Measurements from ENCODE around the gene AK4. TPM values are rescaled to one million over a fixed set of nuclear protein-coding genes. Genes with fewer than 3 reads are reported as not detected.
A peak's percentile ranks its signal among the peaks of the same experiment; 100 is the strongest.
"Not testable (repeated sequence)": the region's sequence is repeated elsewhere in the genome, so short reads cannot be mapped to it uniquely, and the experiment has no call there.

The AK4 gene
- total and polyA plus RNA-seq, 2 donors from 2014 or later, result 47.6 to 131 TPM

DNA sequence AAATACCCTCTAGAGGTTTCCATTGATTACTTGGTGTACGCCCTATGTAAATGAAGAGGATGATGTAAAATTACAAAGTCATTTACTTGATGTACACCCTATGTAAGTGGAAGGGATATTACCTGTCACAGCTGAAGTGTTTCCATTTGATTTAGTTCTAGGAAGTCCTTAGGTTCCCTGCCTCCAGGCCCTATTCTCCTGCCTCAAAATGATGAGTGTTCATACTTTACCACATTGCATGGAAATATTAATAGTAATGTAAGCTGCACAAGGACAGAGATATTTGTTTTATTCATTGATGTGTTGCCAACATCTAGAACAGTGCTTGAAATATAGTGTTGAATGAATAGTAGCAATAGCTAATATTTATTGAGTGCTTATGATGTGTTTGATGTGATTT lies 9.5 kb upstream of the AK4 start:
- TF ChIP-seq, protein P1, sequence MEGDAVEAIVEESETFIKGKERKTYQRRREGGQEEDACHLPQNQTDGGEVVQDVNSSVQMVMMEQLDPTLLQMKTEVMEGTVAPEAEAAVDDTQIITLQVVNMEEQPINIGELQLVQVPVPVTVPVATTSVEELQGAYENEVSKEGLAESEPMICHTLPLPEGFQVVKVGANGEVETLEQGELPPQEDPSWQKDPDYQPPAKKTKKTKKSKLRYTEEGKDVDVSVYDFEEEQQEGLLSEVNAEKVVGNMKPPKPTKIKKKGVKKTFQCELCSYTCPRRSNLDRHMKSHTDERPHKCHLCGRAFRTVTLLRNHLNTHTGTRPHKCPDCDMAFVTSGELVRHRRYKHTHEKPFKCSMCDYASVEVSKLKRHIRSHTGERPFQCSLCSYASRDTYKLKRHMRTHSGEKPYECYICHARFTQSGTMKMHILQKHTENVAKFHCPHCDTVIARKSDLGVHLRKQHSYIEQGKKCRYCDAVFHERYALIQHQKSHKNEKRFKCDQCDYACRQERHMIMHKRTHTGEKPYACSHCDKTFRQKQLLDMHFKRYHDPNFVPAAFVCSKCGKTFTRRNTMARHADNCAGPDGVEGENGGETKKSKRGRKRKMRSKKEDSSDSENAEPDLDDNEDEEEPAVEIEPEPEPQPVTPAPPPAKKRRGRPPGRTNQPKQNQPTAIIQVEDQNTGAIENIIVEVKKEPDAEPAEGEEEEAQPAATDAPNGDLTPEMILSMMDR (IDR thresholded peaks at IDR 0.05; ENCODE audit: borderline replicate concordance, extremely low read depth, insufficient read depth), result no peak
- Histone ChIP-seq H3K27ac (ENCODE audit: low read depth in 2 of 2, low read length in 2 of 2) (no peak overlapping the region), H3K9ac (ENCODE audit: low read length in 3 of 3) (no peak overlapping the region), H3K9me3 (ENCODE audit: control insufficient read depth in 2 of 3, insufficient read depth in 1 of 3, low read length in 3 of 3) (no peaks in the 10 kb centered on the region), H3K4me1 (ENCODE audit: control insufficient read depth in 2 of 3, insufficient read depth in 2 of 3, low read depth in 1 of 3, low read length in 3 of 3) (no peaks in the 10 kb centered on the region), H3K36me3 (ENCODE audit: control insufficient read depth in 2 of 3, insufficient read depth in 3 of 3, low read length in 3 of 3) (no peaks in the 10 kb centered on the region), H3K4me3 (ENCODE audit: low read length in 3 of 3) (no peak overlapping the region), H3K27me3 (ENCODE audit: control insufficient read depth, insufficient read depth, low read length) (no peaks in the 10 kb centered on the region)
- intact Hi-C loops (cut with DNase I), result no loop called here
- DNase-seq (no peak), FAIRE-seq (no peak)

DNA sequence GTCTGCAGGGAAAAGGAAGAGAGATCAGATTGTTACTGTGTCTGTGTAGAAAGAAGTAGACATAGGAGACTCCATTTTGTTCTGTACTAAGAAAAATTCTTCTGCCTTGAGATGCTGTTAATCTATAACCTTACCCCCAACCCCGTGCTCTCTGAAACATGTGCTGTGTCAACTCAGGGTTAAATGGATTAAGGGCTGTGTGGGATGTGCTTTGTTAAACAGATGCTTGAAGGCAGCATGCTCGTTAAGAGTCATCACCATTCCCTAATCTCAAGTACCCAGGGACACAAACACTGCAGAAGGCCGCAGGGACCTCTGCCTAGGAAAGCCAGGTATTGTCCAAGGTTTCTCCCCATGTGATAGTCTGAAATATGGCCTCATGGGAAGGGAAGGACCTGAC lies 8.2 kb upstream of the AK4 start:
- intact Hi-C loops (cut with DNase I); H3K9ac ChIP-seq (ENCODE audit: low read length in 3 of 3); FAIRE-seq; H3K27ac ChIP-seq (ENCODE audit: low read depth in 2 of 2, low read length in 2 of 2); H3K9me3 ChIP-seq (ENCODE audit: control insufficient read depth in 2 of 3, insufficient read depth in 1 of 3, low read length in 3 of 3); H3K27me3 ChIP-seq (ENCODE audit: control insufficient read depth, insufficient read depth, low read length); H3K4me3 ChIP-seq (ENCODE audit: low read length in 3 of 3); DNase-seq; H3K36me3 ChIP-seq (ENCODE audit: control insufficient read depth in 2 of 3, insufficient read depth in 3 of 3, low read length in 3 of 3); H3K4me1 ChIP-seq (ENCODE audit: control insufficient read depth in 2 of 3, insufficient read depth in 2 of 3, low read depth in 1 of 3, low read length in 3 of 3): not testable (repeated sequence)

DNA sequence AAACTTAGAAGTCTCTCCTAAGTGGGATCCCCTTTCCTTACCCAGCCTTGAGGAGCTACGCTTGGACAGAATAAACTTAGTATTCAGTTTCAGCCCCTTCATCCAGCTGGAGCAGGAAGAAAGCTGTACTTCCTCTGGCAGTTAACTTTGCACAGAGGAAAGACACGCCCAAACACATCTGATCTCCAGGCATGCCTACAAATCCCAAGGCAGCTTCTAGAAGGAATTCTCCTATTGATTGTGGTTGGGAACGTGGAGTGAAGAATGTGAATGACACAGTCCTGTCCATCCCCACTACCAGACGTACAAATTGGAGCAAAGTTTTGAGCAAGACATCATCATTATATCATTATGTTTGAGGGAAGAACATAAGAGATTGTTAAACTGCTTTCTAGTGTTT lies 6.6 kb upstream of the AK4 start:
- Histone ChIP-seq H3K9me3 (ENCODE audit: control insufficient read depth in 2 of 3, insufficient read depth in 1 of 3, low read length in 3 of 3) (no peaks in the 10 kb centered on the region), H3K9ac (ENCODE audit: low read length in 3 of 3) (no peak overlapping the region), H3K27me3 (ENCODE audit: control insufficient read depth, insufficient read depth, low read length) (peaks cover under 1% of the 10 kb centered on the region), H3K36me3 (ENCODE audit: control insufficient read depth in 2 of 3, insufficient read depth in 3 of 3, low read length in 3 of 3) (no peaks in the 10 kb centered on the region), H3K4me1 (ENCODE audit: control insufficient read depth in 2 of 3, insufficient read depth in 2 of 3, low read depth in 1 of 3, low read length in 3 of 3) (no peaks in the 10 kb centered on the region), H3K4me3 (ENCODE audit: low read length in 3 of 3) (no peak overlapping the region), H3K27ac (ENCODE audit: low read depth in 2 of 2, low read length in 2 of 2) (no peak overlapping the region)
- DNase-seq (peak in 3 of 5 donors; percentile 25 to 70 (median 54)), FAIRE-seq (no peak)
- TF ChIP-seq, protein P1 (IDR thresholded peaks at IDR 0.05; ENCODE audit: borderline replicate concordance, extremely low read depth, insufficient read depth), result no peak
- intact Hi-C loops (cut with DNase I), result no loop called here

DNA sequence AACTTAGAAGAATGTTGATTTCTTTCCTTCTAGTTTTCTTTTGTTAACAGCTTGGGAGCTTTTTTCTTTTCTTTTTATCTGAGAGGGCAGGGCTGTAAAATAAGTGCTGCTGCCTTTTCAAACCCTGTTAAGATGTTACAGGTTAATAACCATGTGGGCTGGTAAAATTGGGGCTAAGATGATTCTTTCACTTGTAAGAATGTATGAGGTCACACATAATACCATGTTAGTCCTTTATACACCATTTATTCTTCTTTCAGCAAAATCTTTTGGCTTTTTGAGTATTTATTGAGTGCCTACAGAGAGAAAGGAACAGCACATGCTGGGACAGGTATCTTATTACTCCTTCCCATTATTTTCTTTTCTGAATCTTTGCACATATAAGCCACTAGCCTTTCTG lies 6.1 kb upstream of the AK4 start:
- H3K27me3 ChIP-seq (ENCODE audit: control insufficient read depth, insufficient read depth, low read length), result peaks cover 6% of the 10 kb centered on the region
- H3K4me3 ChIP-seq (ENCODE audit: low read length in 3 of 3), result no peak overlapping the region
- no peak for FAIRE-seq
- DNase-seq, result no peak
- H3K27ac ChIP-seq (ENCODE audit: low read depth in 2 of 2, low read length in 2 of 2), result no peak overlapping the region
- no peaks in the 10 kb centered on the region for H3K36me3 ChIP-seq (ENCODE audit: control insufficient read depth in 2 of 3, insufficient read depth in 3 of 3, low read length in 3 of 3)
- no peaks in the 10 kb centered on the region for H3K4me1 ChIP-seq (ENCODE audit: control insufficient read depth in 2 of 3, insufficient read depth in 2 of 3, low read depth in 1 of 3, low read length in 3 of 3)
- intact Hi-C loops (cut with DNase I), result no loop called here
- H3K9ac ChIP-seq (ENCODE audit: low read length in 3 of 3), result no peak overlapping the region
- TF ChIP-seq, protein P1 (IDR thresholded peaks at IDR 0.05; ENCODE audit: borderline replicate concordance, extremely low read depth, insufficient read depth), result no peak
- no peaks in the 10 kb centered on the region for H3K9me3 ChIP-seq (ENCODE audit: control insufficient read depth in 2 of 3, insufficient read depth in 1 of 3, low read length in 3 of 3)

DNA sequence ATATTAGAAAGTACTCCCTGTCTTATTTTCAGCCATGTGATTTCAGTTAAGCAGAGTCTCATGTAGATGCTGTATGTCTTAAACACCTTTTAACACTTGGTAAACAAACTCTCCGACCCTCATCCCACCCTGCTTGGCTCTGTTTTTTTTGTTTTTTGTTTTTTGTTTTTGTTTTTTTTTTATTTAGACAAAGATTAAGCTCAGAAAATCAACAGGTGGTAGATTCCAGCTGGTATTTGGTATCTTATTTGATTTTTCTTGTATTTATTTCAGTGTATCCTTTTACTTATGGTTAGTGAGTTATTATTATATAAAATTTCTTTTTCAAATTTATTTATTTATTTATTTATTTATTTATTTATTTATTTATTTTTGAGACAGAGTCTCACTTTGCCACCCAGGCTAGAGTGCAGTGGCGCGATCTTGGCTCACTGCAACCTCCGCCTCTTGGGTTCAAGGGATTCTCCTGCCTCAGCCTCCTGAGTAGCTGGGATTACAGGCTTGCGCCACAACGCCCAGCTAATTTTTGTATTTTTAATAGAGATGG lies 4.8 kb upstream of the AK4 start:
- H3K27me3 ChIP-seq (ENCODE audit: control insufficient read depth, insufficient read depth, low read length); H3K27ac ChIP-seq (ENCODE audit: low read depth in 2 of 2, low read length in 2 of 2); H3K4me3 ChIP-seq (ENCODE audit: low read length in 3 of 3); H3K36me3 ChIP-seq (ENCODE audit: control insufficient read depth in 2 of 3, insufficient read depth in 3 of 3, low read length in 3 of 3); DNase-seq; H3K9me3 ChIP-seq (ENCODE audit: control insufficient read depth in 2 of 3, insufficient read depth in 1 of 3, low read length in 3 of 3); H3K4me1 ChIP-seq (ENCODE audit: control insufficient read depth in 2 of 3, insufficient read depth in 2 of 3, low read depth in 1 of 3, low read length in 3 of 3); H3K9ac ChIP-seq (ENCODE audit: low read length in 3 of 3); FAIRE-seq; intact Hi-C loops (cut with DNase I): not testable (repeated sequence)

Data from kidney (tissue), 14 donors.